HFFc6 (cell line): ENCODE measurements around the gene HS6ST3. TPM values are rescaled to one million over a fixed set of nuclear protein-coding genes. Genes with fewer than 3 reads are reported as not detected.

Experiments
- DNase-seq: peaks from one replicate; pipeline ENCODE4 v3.0.0-alpha.2; 2018
- H3K27ac Mint-ChIP-seq: 2 replicates; pipeline ENCODE4 v1.8.0; 2020; ENCODE audit warnings: mild to moderate bottlenecking, mixed read lengths
- H3K27me3 Mint-ChIP-seq: 2 replicates; pipeline ENCODE4 v1.8.0; 2021; ENCODE audit warnings: mild to moderate bottlenecking, moderate library complexity, mixed read lengths; ENCODE audit not compliant: insufficient read depth
- H3K36me3 Mint-ChIP-seq: 2 replicates; pipeline ENCODE4 v1.8.0; 2021; ENCODE audit warnings: low read depth, mixed read lengths
- H3K4me1 Mint-ChIP-seq: 2 replicates; pipeline ENCODE4 v1.8.0; 2020; ENCODE audit warnings: low read depth, mixed read lengths
- H3K4me3 Mint-ChIP-seq: 2 replicates; pipeline ENCODE4 v1.8.0; 2020; ENCODE audit warnings: mild to moderate bottlenecking, moderate library complexity, mixed read lengths
- H3K9me3 Mint-ChIP-seq: 2 replicates; pipeline ENCODE4 v1.8.0; 2020; ENCODE audit warnings: mild to moderate bottlenecking, mixed read lengths
- CTCF ChIP-seq: fragments of 200-600 bp; sonication (generic); IDR thresholded peaks from 2 replicates; pipeline ENCODE4 v1.5.0; 2021; ENCODE audit warnings: antibody characterized with exemption, mild to moderate bottlenecking
- total RNA-seq, 6 experiments: library from RNA; stranded (reverse); fragmentation: NEBNext Ultra II Directional; extraction: Animal tissue kit (Norgen Biotek cat#: 25700); gene quantifications; 2 replicates in 1 of 6; 3 replicates in 5 of 6; pipeline ENCODE4 v1.2.3, GENCODE V29; 2021

Gene HS6ST3
- total RNA-seq, 6 experiments from 2014 or later = not detected

GRCh38 chr13:96686286-96686685 lies 596.4 kb downstream of the HS6ST3 start:
- Mint-ChIP-seq H3K4me1 (no peaks in the 10 kb centered on the region), H3K36me3 (no peaks in the 10 kb centered on the region), H3K27me3 (no peaks in the 10 kb centered on the region), H3K4me3 (no peak overlapping the region), H3K27ac (no peak overlapping the region), H3K9me3 (peaks cover 41% of the 10 kb centered on the region)
- no peak for TF ChIP-seq CTCF
- DNase-seq = no peak

- H3K4me1 Mint-ChIP-seq = no peaks in the 10 kb centered on the region
- H3K9me3 Mint-ChIP-seq = peaks cover 45% of the 10 kb centered on the region
- H3K36me3 Mint-ChIP-seq = no peaks in the 10 kb centered on the region
- H3K27ac Mint-ChIP-seq = no peak overlapping the region
- TF ChIP-seq CTCF = no peak
- no peak for DNase-seq
- H3K4me3 Mint-ChIP-seq = no peak overlapping the region
- H3K27me3 Mint-ChIP-seq = no peaks in the 10 kb centered on the region
Measured at GRCh38 chr13:96687191-96687590, 597.3 kb downstream of the HS6ST3 start.

GRCh38 chr13:96690998-96691397 lies 601.1 kb downstream of the HS6ST3 start:
- DNase-seq = no peak
- no peaks in the 10 kb centered on the region for H3K36me3 Mint-ChIP-seq
- peaks cover 36% of the 10 kb centered on the region for H3K9me3 Mint-ChIP-seq
- no peak overlapping the region for H3K27ac Mint-ChIP-seq
- H3K4me3 Mint-ChIP-seq = no peak overlapping the region
- no peaks in the 10 kb centered on the region for H3K4me1 Mint-ChIP-seq
- no peaks in the 10 kb centered on the region for H3K27me3 Mint-ChIP-seq
- TF ChIP-seq CTCF = no peak

- H3K27ac Mint-ChIP-seq = no peak overlapping the region
- no peak overlapping the region for H3K4me3 Mint-ChIP-seq
- no peak for TF ChIP-seq CTCF
- no peaks in the 10 kb centered on the region for H3K36me3 Mint-ChIP-seq
- DNase-seq = no peak
- no peaks in the 10 kb centered on the region for H3K4me1 Mint-ChIP-seq
- peaks cover 42% of the 10 kb centered on the region for H3K9me3 Mint-ChIP-seq
- no peaks in the 10 kb centered on the region for H3K27me3 Mint-ChIP-seq
Measured at GRCh38 chr13:96696389-96696900, 606.5 kb downstream of the HS6ST3 start.

- no peak for TF ChIP-seq CTCF
- H3K9me3 Mint-ChIP-seq = peaks cover 48% of the 10 kb centered on the region
- no peaks in the 10 kb centered on the region for H3K36me3 Mint-ChIP-seq
- H3K27me3 Mint-ChIP-seq = no peaks in the 10 kb centered on the region; the same call in 1 of the 2 replicates
- no peak overlapping the region for H3K27ac Mint-ChIP-seq
- no peaks in the 10 kb centered on the region for H3K4me1 Mint-ChIP-seq
- DNase-seq = no peak
- H3K4me3 Mint-ChIP-seq = no peak overlapping the region
Measured at GRCh38 chr13:96700657-96701056, 610.8 kb downstream of the HS6ST3 start.

- peaks cover 19% of the 10 kb centered on the region for H3K9me3 Mint-ChIP-seq
- peaks cover 4% of the 10 kb centered on the region; the same call in 1 of the 2 replicates for H3K36me3 Mint-ChIP-seq
- H3K27me3 Mint-ChIP-seq = no peaks in the 10 kb centered on the region
- no peak overlapping the region for H3K27ac Mint-ChIP-seq
- DNase-seq = no peak
- no peak for TF ChIP-seq CTCF
- no peak overlapping the region for H3K4me3 Mint-ChIP-seq
- no peaks in the 10 kb centered on the region for H3K4me1 Mint-ChIP-seq
Measured at GRCh38 chr13:96707146-96707545, 617.2 kb downstream of the HS6ST3 start.
